ENCODE data around the gene OSBPL8.

DNA sequence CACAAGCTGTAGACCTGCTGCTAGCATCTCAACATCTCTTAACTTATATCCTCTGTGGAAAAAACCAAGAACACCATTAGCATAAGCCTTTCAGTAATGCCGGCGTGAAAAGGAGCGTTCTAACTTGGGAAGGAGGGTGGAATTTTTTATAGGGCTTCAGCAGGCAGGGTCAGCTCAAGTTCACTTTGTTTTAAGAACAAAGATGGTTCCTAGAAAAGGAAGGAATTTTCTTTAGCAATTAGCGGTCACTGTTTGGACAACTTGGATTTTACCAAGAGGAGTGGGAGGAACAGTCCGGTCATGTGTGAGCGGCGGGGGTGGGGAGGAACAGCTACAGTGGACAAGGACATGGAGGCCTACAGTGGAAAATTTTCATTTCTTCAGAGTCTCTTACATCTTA lies 247.3 kb downstream of the OSBPL8 start:
- TF ChIP-seq SIX5 (IDR thresholded peaks at IDR 0.05; ENCODE audit: low read depth, low read length) (no peak), BCL11A (IDR thresholded peaks at IDR 0.05; ENCODE audit: low read depth in 2 of 2, low read length in 2 of 2) (no peak), KDM1A (IDR thresholded peaks at IDR 0.05; ENCODE audit: borderline replicate concordance, low read length) (no peak), POLR2A (IDR thresholded peaks at IDR 0.05; ENCODE audit: control extremely low read depth in 1 of 2, low read depth in 2 of 2, low read length in 2 of 2) (no peak), RXRA (IDR thresholded peaks at IDR 0.05; ENCODE audit: insufficient read depth, low read depth, low read length) (no peak), TCF12 (IDR thresholded peaks at IDR 0.05; ENCODE audit: low read depth, low read length) (no peak), JUND (IDR thresholded peaks at IDR 0.05; ENCODE audit: low read length) (no peak), SP2 (IDR thresholded peaks at IDR 0.05; ENCODE audit: low read length) (no peak), ASH2L (IDR thresholded peaks at IDR 0.05; ENCODE audit: low read length) (no peak), EP300 (IDR thresholded peaks at IDR 0.05; ENCODE audit: borderline replicate concordance in 1 of 2, low read depth in 2 of 2, low read length in 2 of 2) (no peak), EZH2 (IDR thresholded peaks at IDR 0.05; ENCODE audit: low read depth, low read length, severe bottlenecking) (no peak)
- TF ChIP-seq, protein P1, sequence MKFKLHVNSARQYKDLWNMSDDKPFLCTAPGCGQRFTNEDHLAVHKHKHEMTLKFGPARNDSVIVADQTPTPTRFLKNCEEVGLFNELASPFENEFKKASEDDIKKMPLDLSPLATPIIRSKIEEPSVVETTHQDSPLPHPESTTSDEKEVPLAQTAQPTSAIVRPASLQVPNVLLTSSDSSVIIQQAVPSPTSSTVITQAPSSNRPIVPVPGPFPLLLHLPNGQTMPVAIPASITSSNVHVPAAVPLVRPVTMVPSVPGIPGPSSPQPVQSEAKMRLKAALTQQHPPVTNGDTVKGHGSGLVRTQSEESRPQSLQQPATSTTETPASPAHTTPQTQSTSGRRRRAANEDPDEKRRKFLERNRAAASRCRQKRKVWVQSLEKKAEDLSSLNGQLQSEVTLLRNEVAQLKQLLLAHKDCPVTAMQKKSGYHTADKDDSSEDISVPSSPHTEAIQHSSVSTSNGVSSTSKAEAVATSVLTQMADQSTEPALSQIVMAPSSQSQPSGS (IDR thresholded peaks at IDR 0.05; ENCODE audit: low read length): no peak
- TF ChIP-seq, protein P2, sequence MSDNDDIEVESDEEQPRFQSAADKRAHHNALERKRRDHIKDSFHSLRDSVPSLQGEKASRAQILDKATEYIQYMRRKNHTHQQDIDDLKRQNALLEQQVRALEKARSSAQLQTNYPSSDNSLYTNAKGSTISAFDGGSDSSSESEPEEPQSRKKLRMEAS (IDR thresholded peaks at IDR 0.05): no peak
- TF ChIP-seq, protein P3, sequence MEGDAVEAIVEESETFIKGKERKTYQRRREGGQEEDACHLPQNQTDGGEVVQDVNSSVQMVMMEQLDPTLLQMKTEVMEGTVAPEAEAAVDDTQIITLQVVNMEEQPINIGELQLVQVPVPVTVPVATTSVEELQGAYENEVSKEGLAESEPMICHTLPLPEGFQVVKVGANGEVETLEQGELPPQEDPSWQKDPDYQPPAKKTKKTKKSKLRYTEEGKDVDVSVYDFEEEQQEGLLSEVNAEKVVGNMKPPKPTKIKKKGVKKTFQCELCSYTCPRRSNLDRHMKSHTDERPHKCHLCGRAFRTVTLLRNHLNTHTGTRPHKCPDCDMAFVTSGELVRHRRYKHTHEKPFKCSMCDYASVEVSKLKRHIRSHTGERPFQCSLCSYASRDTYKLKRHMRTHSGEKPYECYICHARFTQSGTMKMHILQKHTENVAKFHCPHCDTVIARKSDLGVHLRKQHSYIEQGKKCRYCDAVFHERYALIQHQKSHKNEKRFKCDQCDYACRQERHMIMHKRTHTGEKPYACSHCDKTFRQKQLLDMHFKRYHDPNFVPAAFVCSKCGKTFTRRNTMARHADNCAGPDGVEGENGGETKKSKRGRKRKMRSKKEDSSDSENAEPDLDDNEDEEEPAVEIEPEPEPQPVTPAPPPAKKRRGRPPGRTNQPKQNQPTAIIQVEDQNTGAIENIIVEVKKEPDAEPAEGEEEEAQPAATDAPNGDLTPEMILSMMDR (IDR thresholded peaks at IDR 0.05; ENCODE audit: control extremely low read depth in 1 of 3, insufficient read depth in 1 of 3, low read depth in 1 of 3, low read length in 3 of 3): no peak

Data from H1 (cell line).